ENCODE measurements around the gene SAMSN1.

Gene SAMSN1

DNA sequence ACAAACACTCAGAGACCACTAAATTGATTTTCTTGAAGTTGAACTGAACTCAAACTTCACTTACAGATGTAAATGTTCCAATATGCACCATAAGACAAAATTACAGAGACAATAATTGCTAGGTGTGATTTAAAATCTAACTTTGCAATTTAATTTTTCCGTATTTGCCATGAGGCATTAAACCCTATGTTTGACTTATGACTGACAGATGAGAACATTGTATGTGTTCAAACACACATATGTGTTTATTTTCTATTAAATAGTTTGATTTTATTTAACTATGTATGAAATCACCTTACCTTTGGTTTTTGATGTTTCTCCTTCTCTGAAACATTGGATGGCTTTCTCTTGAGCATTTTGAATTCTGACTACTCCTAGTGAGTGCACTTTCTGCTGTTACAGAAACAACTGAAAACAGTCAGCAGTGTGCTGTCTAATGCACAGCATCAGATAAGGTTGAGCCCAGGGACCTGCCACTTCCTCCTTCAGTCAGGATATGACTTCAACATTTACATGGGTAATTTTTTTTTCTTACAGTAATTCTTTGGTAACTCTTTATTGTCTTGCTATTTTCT lies at the start of gene SAMSN1:
SAMSN1 (minus strand) TSS at position 410 of the 575 bp plus-strand sequence; CDS start at position 356, 54 bp downstream.
- DNase-seq (ENCODE audit: low spot score), result no peak

DNA sequence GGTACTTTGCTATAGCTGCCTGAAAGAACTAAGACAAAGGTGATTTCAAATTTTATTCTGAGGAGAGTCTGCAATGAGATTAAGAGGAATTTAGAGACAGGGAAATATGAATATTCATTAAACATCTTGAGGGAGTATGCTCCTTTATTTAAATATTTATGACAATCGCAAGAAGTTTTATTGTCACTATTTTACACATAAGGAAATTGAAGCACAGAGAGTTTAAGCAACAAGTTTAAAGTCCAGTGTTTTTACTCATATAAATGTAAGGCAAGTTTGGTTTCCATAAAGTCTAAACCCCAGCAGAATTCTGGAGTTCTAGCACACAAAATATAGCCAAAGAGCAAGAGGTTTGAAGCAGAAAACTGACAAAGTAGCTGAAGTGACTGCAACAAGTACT lies 49.3 kb upstream of the SAMSN1 start:
- no peak for DNase-seq (ENCODE audit: low spot score)

DNA sequence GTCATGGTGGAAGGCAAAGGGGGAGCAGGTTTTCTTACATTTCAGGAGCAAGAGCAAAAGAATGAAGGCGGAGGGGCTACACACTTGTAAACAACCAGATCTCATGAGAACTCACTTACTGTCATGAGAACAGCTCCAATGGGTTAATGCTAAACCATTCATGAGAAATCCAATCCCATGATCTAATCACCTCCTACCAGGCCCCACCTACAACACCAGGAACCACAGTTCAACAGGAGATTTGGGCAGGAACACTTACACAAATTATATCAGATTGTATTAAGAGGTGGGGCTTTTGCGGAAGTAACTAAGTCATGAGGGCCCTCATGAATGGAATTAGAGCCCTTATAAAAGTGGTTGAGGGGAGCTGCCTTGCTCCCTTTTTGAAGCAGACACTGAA lies 48.9 kb upstream of the SAMSN1 start:
- no peak for DNase-seq (ENCODE audit: low spot score)

DNA sequence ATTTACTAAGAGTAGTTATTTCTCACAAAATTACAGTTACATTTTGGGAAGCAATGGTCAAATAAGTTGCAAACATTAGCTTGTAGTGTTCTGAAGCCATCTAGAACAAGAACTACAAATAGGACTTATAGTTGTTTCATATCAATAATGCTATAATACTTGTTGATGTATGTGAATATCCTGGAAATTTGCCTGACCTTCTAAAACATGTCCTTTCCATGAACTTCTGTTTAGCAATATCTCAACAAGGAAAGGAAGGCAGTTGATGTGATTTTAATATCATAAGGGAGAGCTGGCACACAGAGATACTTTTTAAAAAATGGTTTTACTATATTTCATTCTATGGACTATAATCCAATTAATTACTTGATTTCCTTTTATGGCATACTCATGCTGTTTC lies 47.1 kb upstream of the SAMSN1 start:
- no peak for DNase-seq (ENCODE audit: low spot score)

DNA sequence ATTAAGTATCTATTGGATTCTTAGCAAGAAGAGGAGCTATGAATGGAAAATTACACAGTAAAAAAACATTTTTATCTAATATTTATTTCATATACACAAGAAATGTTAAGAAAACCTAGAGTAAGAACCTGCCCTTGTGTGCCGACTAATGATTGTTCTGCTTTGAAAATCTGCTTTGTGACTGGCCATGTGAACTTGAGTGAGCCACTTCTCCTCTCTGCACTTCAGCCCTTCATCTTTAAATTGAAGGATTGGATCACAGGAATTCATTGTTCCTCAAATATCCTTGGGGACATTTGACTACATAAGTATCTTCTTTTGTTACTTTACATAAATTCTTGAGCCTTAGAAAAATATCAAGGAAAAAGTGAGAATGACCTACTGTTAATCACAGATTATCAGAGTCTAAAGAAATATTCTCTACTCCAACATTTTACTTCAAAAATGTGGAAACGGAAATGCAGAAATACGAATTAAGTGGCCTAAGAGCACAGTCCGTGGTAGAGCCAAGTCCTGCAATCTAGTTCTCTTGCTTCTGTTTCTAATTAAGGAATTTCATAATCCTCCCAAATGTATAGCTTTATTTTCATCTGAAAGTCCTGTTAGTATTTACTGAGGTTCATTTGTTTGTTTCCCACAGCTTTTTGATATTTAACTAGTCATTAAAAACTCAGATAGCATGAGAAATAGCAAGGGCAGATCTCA lies 46.3 kb upstream of the SAMSN1 start:
- no peak for DNase-seq (ENCODE audit: low spot score)

DNA sequence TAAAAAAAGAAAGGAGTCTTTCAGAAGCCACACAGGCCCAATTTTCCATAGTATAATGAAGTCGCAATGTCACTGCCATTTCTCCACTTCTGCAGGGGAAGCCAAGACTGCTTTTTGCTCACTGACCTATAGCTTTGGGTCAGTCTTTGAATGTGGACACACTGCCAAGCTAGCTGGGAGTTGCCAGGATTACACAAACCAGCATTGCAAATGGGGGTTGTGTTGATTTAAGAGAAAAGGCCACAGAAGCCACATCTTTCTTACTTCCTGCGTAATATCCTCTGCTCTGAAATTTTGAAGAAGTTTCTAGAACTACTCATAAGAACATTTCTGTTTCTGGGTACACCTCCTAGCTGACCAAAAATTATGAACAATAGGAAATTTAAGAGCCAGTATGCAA lies 45.8 kb upstream of the SAMSN1 start:
- no peak for DNase-seq (ENCODE audit: low spot score)

DNA sequence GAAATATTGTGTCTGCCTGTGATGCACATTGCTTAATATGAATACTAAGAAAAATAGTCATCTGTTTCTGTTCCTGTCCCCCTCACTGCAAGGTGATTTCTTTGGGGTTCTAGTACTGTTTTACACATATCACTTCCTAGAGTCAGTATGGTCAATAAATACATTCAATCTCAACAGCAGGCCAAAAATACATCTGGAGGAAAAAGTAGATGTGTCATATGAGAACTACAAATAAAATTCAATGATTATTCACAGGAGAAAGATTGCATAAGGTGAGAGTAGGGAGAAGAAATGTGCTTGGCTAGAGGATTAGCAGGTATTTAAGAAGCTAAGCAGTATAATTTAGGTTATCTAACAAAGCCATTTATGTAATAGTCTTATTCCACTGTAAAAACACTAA lies 45.3 kb upstream of the SAMSN1 start:
- DNase-seq (ENCODE audit: low spot score), result no peak

DNA sequence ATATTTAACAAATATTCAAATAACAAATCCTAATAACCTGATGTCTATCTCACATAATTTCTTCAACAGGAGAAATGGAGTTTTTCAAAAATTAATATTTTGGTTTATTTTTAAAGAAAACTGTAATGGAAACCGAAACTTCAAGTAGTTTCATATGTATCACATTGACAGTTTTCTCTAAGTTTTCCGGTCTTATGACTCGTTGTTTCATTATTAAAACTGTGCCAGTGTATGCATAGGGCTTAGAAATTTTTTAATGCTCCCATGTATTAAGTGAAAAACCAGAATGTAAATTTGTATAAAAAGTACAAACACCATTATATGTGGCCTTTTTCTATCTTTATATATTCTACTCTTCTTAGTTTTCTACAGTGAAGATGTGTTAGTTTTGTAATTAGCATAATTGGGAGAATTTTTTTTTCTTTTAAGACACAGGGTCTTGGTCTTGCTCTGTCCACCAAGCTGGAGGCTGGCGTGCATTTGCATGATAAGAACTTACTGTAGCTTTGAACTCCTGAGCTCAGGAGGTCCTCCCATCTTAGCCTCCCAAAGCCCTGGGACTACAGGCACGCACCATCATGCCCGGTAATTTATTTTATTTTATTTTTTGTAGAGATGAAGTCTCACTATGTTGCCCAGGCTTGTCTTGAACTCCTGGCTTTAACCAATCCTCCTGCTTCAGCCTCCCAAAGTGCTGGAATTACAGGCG lies 43.9 kb upstream of the SAMSN1 start:
- no peak for DNase-seq (ENCODE audit: low spot score)

DNA sequence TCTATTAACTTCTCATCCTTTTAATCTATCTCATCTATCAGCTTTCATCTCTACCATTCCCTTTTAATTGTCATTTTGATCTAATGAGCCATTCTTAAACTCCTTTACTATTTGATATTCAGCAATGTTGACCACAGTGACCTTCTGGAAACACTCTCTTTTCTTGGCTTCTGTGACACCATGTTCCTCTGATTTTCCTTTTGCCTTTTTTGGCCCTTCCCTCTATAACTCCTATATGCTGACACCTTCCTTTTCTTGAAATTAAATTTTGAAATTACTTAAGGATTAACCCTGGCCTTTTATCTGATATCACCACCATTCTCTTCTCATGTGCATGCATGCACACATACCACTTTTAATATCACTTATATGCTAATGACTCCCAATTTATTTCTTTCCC lies 41.2 kb upstream of the SAMSN1 start:
- DNase-seq (ENCODE audit: low spot score), result no peak

DNA sequence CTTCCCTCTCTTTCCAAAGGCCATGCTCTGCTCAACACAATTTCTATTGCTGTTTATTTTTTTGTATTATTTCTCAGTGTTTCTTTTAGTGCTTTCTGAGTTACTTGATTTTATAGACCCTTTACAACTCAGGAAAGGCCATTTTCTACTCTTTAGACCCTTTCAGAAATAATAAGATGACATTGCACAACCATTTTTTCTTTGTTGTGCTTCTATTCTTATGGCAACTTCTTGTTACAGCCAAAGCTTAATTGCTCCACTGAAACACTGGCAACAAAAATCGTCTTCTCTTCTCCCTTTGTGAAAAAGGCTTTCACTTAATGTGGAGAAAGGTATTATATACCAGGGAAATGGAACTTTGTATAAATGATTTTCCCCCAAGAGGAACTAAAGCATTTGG lies 39.0 kb upstream of the SAMSN1 start:
- DNase-seq (ENCODE audit: low spot score), result no peak

DNA sequence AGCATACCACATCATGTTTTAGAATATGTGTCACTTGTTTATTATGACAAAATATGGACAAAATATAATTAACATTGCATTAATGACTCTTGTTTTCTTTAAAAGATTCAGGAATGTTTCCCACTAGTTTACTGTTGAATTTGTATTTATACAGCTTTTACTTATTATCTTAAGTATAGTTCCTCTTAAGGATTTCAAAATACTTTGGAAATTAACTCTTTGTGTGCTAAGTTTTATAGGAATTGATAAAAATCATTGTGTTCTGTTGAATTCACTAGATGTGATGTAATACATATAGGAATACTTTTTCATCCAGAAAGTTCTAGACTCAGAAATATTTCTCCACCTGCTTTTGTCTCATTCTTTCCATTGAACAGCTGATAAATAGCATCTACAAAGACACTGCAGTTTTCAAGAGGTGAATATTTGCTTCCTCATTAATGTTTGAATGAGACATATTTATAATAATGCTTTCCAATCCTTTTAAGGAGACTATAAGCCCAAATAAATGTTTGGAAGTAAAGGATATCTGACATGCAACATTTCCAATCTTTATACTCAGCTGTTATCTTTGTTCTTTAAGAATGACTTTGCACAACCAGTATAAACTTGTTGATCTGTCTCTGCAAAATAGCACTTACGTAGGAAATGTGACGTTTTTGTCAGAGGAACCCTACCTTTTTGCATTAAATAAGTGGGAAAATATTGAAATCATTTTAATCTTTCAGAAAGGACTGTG lies 38.4 kb upstream of the SAMSN1 start:
- no peak for DNase-seq (ENCODE audit: low spot score)

DNA sequence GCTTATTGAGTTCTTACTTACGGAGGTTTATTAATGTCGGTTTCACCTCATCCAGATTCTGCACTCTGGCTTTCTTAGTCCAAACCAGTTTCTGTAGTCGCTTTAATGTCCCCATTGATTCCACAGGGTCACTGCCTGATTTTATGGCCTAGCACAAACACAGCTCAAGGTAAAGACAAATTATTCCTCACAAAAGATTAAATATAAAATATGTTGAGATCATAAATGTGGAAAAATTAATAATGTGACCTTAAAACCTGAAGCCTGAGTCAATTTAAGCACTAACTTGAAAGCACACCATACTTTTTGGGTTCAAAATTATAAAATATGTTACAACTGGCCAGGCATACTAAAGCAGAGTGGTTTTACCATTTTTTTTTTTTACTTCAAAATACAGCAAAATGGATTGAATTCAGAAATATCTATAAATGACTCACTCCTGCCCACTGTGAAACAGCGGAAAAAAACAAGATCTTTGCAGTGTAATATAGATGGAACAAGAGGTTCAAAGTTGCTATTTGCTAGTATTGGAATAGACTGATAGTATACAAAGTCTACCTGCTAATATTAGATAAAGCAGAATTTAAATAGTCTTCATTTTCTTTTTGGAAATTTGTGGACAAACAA lies 37.6 kb upstream of the SAMSN1 start:
- no peak for DNase-seq (ENCODE audit: low spot score)

DNA sequence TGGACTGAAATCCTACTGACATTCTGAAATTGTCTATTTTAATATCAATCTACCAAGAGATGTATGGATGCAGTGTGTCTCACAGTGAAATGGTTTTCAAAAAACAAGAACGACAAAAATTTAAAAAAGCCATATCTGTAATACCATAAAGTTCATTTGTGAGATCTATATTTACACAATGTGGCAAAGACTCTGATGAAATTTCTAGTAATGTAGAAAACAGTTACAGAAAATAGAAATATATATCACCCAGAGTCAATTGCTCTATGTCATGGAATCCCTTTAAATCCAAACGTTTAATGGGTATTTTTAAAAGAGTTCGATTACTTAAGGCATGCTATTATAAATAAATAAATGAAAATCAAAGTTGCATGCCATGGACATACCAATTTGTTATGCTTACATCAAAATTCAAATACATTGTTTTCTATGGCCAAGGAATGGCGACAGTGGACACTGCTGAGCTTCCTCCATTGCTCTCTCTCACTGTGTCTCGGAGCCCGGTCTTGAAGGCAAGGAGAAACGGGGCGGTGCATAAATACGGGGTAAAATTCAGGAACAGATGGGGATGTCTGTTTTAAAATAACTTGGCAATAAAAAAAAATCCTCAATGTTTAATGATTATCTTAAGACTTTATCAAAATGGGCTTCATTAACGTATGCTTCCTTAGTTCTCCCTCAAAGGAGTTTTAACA lies 37.0 kb upstream of the SAMSN1 start:
- DNase-seq (ENCODE audit: low spot score), result no peak

DNA sequence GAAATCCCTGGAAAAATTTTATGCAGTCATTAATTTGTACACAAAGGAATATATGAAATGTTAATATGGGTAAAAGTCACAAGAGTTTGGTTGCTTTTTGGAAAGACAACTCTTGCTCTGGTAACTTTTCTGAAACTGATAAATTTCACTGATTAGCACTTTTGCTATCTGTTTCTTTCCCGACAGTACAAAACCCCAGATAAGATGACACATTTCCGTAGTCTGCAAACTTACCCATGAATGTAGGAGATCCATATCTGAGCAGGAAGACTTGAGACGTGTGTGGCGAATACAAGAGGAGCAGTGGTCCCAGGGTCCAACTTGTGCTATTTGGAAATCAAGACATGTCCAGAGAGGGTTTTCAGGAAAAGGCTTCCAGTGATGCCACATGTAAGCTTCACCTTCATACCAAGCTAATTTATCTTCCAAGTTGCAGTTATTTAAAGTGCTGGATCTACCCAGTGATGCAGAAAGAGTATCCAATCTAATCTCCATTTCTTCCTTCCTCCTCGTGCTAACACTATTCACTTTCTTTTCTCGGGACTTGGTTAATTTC lies 35.9 kb upstream of the SAMSN1 start:
- DNase-seq (ENCODE audit: low spot score), result no peak

DNA sequence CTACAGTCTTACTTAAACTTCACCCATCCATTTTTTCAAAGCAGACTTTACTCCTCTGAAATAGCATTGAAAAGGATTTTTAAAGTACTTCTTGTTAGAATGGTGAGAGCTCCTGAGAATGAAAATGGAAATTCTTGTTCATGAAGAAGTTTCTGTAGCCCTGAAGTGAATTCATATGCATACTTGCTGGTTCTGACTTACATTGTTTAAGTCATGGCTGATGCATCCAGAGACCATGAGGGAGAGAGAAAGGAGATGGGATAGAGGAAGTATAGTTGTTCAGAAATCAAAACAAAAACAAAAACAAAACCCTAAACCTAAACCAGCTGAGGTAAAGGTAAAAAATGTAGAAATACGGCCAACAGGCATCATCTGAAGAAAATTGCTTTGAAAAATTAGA lies 27.1 kb upstream of the SAMSN1 start:
- no peak for DNase-seq (ENCODE audit: low spot score)

DNA sequence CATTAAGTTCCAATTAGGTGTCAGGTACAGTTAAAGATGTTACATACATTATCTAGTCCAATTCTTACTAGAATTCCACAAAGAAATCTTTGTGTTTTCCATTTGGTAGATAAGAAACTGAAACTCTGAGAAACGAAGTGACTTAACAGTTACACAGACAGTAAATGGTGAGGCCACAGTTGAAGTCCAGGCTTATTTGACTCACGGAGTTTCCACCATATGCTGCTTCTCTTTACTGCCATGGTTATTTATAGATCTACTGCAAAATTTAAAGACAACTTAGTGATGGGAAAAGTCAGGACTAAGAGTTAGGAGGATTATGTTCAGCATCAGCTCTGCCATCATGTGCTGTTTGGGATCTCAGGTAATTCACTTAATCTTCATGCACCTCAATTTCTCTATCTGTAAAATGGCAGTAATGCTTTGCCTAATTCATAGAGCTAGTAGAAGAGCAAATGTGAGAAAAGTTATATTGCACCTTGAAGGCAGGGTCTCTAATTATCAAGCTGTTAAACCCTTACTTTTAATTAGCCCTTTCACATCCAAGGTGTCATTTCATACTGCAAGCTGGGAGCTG lies 26.2 kb upstream of the SAMSN1 start:
- no peak for DNase-seq (ENCODE audit: low spot score)

DNA sequence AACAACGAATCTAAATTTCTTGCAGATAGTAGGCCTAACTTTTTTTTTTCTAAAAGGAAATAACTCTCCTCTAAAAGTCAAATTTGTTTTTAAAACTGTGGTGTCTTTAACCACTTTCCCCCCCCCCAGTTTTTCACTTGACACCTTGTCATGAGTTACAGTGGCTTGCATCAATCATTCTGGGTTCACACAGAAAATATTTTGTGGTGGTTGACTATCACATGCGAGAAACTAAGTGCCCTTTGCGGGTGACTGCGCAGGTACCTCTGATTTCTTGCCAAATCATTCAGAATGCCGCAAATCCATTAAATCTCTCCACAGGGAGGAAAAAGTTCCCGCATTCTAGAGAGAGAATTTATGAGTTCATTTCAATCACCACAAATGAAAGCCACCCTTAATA lies 23.8 kb upstream of the SAMSN1 start:
- DNase-seq (ENCODE audit: low spot score), result no peak

DNA sequence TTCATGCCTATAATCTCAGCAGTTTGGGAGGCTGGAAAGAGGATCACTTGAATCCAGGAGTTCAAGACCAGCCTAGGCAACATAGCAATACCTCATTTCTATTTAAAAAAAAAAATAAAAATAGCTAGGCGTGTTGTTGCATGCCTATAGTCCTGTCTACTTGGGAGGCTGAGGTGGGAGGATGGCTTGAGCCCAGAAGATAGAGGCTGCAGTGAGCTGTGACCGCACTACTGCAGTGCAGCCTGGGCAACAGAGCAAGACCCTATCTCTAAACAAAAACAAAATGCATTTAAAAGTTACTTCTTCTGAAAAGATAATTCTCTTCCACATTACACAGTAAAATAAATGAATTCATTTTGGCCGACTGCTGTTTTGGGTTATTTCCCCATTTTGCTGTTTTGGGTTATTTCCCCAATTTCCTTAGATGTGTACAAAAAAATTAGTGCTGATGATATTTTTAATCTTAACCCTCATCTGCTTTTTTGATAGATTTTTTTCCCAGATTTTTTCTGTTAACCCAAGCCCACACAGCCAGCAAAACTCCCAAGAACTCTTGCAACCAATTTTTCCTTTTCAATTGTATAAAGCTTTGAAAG lies 23.0 kb upstream of the SAMSN1 start:
- no peak for DNase-seq (ENCODE audit: low spot score)

DNA sequence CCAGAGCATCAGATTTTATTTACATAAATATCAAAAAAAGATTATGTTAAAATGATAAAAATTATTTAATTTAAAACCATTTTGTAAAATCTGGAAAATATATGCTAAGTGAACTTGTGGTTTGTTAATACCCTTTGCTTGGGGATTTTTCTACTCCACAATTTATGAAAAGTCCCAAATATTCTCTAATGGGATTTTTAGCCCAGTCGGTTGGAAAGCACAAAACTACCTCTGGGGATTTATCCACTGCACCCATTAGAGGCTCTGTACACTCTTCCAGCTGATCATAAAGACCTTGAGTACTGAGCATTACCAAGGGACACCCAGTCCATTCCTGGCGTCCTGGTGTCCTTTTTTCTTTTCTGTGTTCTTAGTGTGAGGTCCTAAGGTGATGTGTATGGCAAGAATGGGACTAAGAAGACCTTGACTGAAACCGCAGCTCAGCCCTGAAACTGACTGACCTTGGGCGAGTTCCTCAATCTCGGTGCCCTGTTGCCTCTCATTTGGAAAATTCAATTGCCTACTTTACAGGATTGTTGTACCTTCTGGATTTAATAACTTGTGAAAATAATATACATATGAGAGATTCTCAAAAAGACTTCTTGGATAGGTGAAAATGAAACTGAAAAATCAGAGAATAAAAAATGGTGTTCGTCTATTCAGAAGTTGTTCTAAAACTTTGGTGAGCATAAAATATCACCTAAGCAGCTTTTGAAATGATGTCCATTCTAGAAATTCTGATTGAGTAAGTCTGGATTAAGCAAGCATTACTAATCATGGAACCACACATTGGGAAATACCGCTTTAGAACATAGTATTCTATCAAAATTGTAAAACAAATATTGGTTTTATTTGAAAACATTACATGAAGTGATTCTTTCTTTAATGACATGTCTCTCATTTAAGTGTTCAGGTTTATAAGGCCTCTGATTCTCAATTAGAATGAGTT lies 21.5 kb upstream of the SAMSN1 start:
- no peak for DNase-seq (ENCODE audit: low spot score)

DNA sequence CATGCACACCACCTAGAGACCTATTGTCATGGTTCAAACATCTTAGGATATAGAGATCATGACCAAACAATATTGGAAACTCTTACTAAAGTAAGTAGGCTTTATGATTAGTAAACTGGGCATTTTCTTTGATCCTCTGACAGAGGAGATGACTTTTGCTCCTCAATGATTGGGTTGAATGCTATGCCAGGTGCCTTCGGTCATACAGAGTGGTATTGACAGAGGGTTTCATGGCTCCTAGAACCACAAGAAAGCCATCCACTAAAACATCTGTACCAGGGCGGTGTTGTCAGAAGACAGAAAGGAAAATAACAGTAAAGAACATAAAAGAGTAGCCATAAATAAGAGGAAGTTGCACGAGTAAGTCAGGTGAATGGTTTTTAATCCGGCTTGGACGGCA lies 20.8 kb upstream of the SAMSN1 start:
- DNase-seq (ENCODE audit: low spot score), result no peak

All from RKO (cell line).